ENCODE measurements around the gene THAP3. TPM values are rescaled to one million over a fixed set of nuclear protein-coding genes. Genes with fewer than 3 reads are reported as not detected.

THAP3 gene
- total RNA-seq, 4 donors from 2014 or later = 7.5 to 21.0 (median 13.2) TPM

DNA sequence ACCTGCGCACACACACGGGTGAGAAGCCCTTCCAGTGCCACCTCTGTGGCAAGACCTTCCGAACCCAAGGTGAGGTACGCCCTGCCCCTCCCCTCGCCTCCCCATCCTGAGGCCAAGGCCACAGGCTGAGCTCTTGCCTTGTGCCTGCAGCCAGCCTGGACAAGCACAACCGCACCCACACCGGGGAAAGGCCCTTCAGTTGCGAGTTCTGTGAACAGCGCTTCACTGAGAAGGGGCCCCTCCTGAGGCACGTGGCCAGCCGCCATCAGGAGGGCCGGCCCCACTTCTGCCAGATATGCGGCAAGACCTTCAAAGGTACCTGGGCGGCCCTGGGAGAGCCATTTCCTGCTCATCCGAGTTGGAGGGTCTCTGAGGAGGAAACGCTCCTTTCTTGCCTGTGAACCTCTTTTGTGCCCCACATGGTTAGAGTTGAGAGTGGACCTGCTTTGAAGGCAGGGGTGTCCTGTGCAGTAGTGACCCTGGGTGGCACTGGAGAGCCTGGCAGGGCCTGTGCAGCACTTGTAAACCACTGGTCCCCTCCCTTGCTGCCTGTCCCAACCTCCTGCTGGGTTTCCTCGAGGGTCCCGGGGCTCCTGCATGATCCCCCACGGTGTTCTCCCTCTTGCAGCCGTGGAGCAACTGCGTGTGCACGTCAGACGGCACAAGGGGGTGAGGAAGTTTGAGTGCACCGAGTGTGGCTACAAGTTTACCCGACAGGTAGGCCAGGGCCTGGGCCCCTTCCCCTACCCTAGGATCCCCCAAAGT, 36.4 kb upstream of the THAP3 start:
- H3K27ac ChIP-seq = no peak overlapping the region
- 88% methylated on average over 25 of the region's 25 CpGs; no CpG with 5 or more reads in 1 of the 2 donors for WGBS, 2 donors (ENCODE audit: low coverage in 1 of 2)
- H3K4me1 ChIP-seq = peaks cover 0 to 15% (median 6%) of the 10 kb centered on the region in 4 donors
- H3K9me3 ChIP-seq = no peaks in the 10 kb centered on the region
- peaks cover 0 to 20% (median 10%) of the 10 kb centered on the region in 4 donors for H3K36me3 ChIP-seq
- no peak for TF ChIP-seq CTCF (IDR thresholded peaks at IDR 0.05)
- no peak for TF ChIP-seq POLR2AphosphoS5 (IDR thresholded peaks at IDR 0.05)
- TF ChIP-seq EP300 (IDR thresholded peaks at IDR 0.05; ENCODE audit: low read depth) = no peak
- no peak for TF ChIP-seq POLR2A (IDR thresholded peaks at IDR 0.05)
- in situ Hi-C loops (cut with MboI; ENCODE audit: low pct_ligation_motif_present in 1 of 4, low pct_unique_long_range_greater_than_20kb in 1 of 4, low sequenced_read_pairs in 3 of 4) (no loop called here), intact Hi-C loops (cut with DNase I; ENCODE audit: low total_unique reads) (no loop called here)
- no peaks in the 10 kb centered on the region for H3K27me3 ChIP-seq
- no peak for DNase-seq
- H3K4me3 ChIP-seq = no peak overlapping the region

DNA sequence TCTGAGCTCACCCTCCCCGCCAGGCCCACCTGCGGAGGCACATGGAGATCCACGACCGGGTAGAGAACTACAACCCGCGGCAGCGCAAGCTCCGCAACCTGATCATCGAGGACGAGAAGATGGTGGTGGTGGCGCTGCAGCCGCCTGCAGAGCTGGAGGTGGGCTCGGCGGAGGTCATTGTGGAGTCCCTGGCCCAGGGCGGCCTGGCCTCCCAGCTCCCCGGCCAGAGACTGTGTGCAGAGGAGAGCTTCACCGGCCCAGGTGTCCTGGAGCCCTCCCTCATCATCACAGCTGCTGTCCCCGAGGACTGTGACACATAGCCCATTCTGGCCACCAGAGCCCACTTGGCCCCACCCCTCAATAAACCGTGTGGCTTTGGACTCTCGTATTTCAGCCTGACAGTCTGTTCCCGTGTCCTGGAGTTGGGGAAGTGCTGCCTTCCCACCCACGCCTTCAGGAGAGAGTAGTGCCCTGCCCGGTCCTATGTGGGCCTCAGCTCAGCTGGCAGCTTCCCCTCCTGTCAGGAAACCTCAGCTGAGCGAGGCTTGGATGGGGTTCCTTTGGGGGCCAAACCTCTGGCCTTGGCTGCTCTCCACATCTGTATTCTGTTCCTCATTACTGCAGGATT, 35.7 kb upstream of the THAP3 start:
- TF ChIP-seq POLR2AphosphoS5 (IDR thresholded peaks at IDR 0.05) (no peak), CTCF (IDR thresholded peaks at IDR 0.05) (no peak), EP300 (IDR thresholded peaks at IDR 0.05; ENCODE audit: low read depth) (no peak), POLR2A (IDR thresholded peaks at IDR 0.05) (no peak)
- H3K4me1 ChIP-seq = peaks cover 0 to 14% (median 6%) of the 10 kb centered on the region in 4 donors
- WGBS, 2 donors (ENCODE audit: low coverage in 1 of 2) = 40 to 85% methylated on average over 2 to 23 of the region's 24 CpGs

GRCh38 chr1:6590046-6590445, 34.6 kb upstream of the THAP3 start:
- Histone ChIP-seq H3K27ac (no peak overlapping the region), H3K4me3 (no peak overlapping the region), H3K4me1 (peaks cover 0 to 17% (median 9%) of the 10 kb centered on the region in 4 donors), H3K27me3 (no peaks in the 10 kb centered on the region), H3K9me3 (no peaks in the 10 kb centered on the region), H3K36me3 (peaks cover 0 to 33% (median 14%) of the 10 kb centered on the region in 4 donors)
- intact Hi-C loops (cut with DNase I; ENCODE audit: low total_unique reads) (no loop called here), in situ Hi-C loops (cut with MboI; ENCODE audit: low pct_ligation_motif_present in 1 of 4, low pct_unique_long_range_greater_than_20kb in 1 of 4, low sequenced_read_pairs in 3 of 4) (no loop called here)
- DNase-seq = no peak
- WGBS, 2 donors (ENCODE audit: low coverage in 1 of 2) = 84% methylated on average over 7 of the region's 7 CpGs; no CpG with 5 or more reads in 1 of the 2 donors
- no peak for TF ChIP-seq POLR2A (IDR thresholded peaks at IDR 0.05)
- no peak for TF ChIP-seq CTCF (IDR thresholded peaks at IDR 0.05)
- no peak for TF ChIP-seq EP300 (IDR thresholded peaks at IDR 0.05; ENCODE audit: low read depth)
- no peak for TF ChIP-seq POLR2AphosphoS5 (IDR thresholded peaks at IDR 0.05)

More for the DNA sequence above, 35.7 kb upstream of the THAP3 start:
- Histone ChIP-seq H3K4me3 (no peak overlapping the region), H3K27me3 (no peaks in the 10 kb centered on the region), H3K36me3 (peaks cover 0 to 27% (median 13%) of the 10 kb centered on the region in 4 donors), H3K27ac (no peak overlapping the region), H3K9me3 (no peaks in the 10 kb centered on the region)
- in situ Hi-C loops (cut with MboI; ENCODE audit: low pct_ligation_motif_present in 1 of 4, low pct_unique_long_range_greater_than_20kb in 1 of 4, low sequenced_read_pairs in 3 of 4) (no loop called here), intact Hi-C loops (cut with DNase I; ENCODE audit: low total_unique reads) (no loop called here)
- DNase-seq = no peak

- intact Hi-C loops (cut with DNase I; ENCODE audit: low total_unique reads) = no loop called here
- peaks cover 0 to 28% (median 16%) of the 10 kb centered on the region in 4 donors for H3K4me1 ChIP-seq
- in situ Hi-C loops (cut with MboI; ENCODE audit: low pct_ligation_motif_present in 1 of 4, low pct_unique_long_range_greater_than_20kb in 1 of 4, low sequenced_read_pairs in 3 of 4) = no loop called here
- no peaks in the 10 kb centered on the region for H3K27me3 ChIP-seq
- H3K9me3 ChIP-seq = no peaks in the 10 kb centered on the region
- peaks cover 0 to 41% (median 14%) of the 10 kb centered on the region in 4 donors for H3K36me3 ChIP-seq
- TF ChIP-seq EP300 (IDR thresholded peaks at IDR 0.05; ENCODE audit: low read depth) = no peak
- no peak for TF ChIP-seq POLR2AphosphoS5 (IDR thresholded peaks at IDR 0.05)
- no peak for TF ChIP-seq POLR2A (IDR thresholded peaks at IDR 0.05)
- no peak for TF ChIP-seq CTCF (IDR thresholded peaks at IDR 0.05)
- no peak overlapping the region for H3K4me3 ChIP-seq
- no peak overlapping the region for H3K27ac ChIP-seq
- WGBS, 2 donors (ENCODE audit: low coverage in 1 of 2) = 73% methylated on average over 13 of the region's 13 CpGs; no CpG with 5 or more reads in 1 of the 2 donors
- DNase-seq = no peak
Observed at GRCh38 chr1:6591222-6591621, 33.4 kb upstream of the THAP3 start.
